ENCODE data around the gene TMEM63B.

GRCh38 chr6:44152109-44152461 is 24.7 kb downstream of the TMEM63B start:
- TF ChIP-seq RAD21 (IDR thresholded peaks at IDR 0.05; ENCODE audit: low read depth) (no peak), YY1 (IDR thresholded peaks at IDR 0.05; ENCODE audit: low read depth) (no peak), EGR1 (IDR thresholded peaks at IDR 0.05) (no peak), TAF1 (IDR thresholded peaks at IDR 0.05; ENCODE audit: low read depth) (no peak), ZBTB7A (IDR thresholded peaks at IDR 0.05; ENCODE audit: low read depth) (no peak), USF1 (IDR thresholded peaks at IDR 0.05) (no peak), EP300 (IDR thresholded peaks at IDR 0.05; ENCODE audit: borderline replicate concordance) (no peak), CEBPB (IDR thresholded peaks at IDR 0.05) (no peak), MAX (IDR thresholded peaks at IDR 0.05) (no peak), REST (IDR thresholded peaks at IDR 0.05; ENCODE audit: low read depth) (no peak), FOXM1 (IDR thresholded peaks at IDR 0.05; ENCODE audit: borderline replicate concordance, low read depth) (no peak), TEAD4 (IDR thresholded peaks at IDR 0.05) (no peak), NFIC (IDR thresholded peaks at IDR 0.05) (no peak), TCF12 (IDR thresholded peaks at IDR 0.05; ENCODE audit: low read depth) (no peak)
